BJ (cell line): Measurements from ENCODE around the gene CRACR2B. TPM values are rescaled to one million over a fixed set of nuclear protein-coding genes. Genes with fewer than 3 reads are reported as not detected.

Source experiments
- CTCF ChIA-PET: fragments of 350-600 bp; formaldehyde crosslinking; extraction: SDS; loops from one replicate; lab custom pipeline; 2021; ENCODE audit warnings: antibody characterized with exemption, inconsistent platforms; lab: Yijun Ruan, JAX
- POLR2A ChIA-PET: fragments of 300-600 bp; sonication (Branson Sonifier 250); formaldehyde crosslinking; extraction: SDS; loops from one replicate; lab custom pipeline; 2021; ENCODE audit warnings: antibody characterized with exemption; lab: Charles Lee
- DNase-seq: peaks from one replicate; pipeline ENCODE4 v3.0.0-alpha.2; 2011; ENCODE audit warnings: low read depth
- H3K27me3 ChIP-seq: 2 replicates; pipeline ENCODE4 v1.6.0; 2011; ENCODE audit warnings: low read length; ENCODE audit not compliant: control insufficient read depth, insufficient read depth
- H3K36me3 ChIP-seq: 2 replicates; pipeline ENCODE4 v1.5.1; 2011; ENCODE audit warnings: low read length; ENCODE audit not compliant: control insufficient read depth, insufficient read depth
- H3K4me3 ChIP-seq: 2 replicates; pipeline ENCODE4 v1.5.1; 2011; ENCODE audit warnings: low read depth, mild to moderate bottlenecking, control low read depth, low read length
- CTCF ChIP-seq: IDR thresholded peaks from 2 replicates; pipeline ENCODE4 v1.5.1; 2011; ENCODE audit warnings: low read depth, mild to moderate bottlenecking, control low read depth, inconsistent platforms, low read length, moderate library complexity; ENCODE audit not compliant: insufficient read depth
- polyA plus RNA-seq: library from polyadenylated mRNA; depleted of rRNA; stranded (reverse); fragments of >200 nt; gene quantifications from 2 replicates; pipeline ENCODE4 v1.2.3, GENCODE V29; 2011

CRACR2B gene
- polyA plus RNA-seq, 1 experiment: 0.16 TPM

- no peak for DNase-seq
- Histone ChIP-seq H3K4me3 (no peak overlapping the region), H3K36me3 (peaks cover 20% of the 10 kb centered on the region), H3K27me3 (no peaks in the 10 kb centered on the region)
- ChIA-PET POLR2A (no interaction called here), CTCF (no interaction called here)
- no peak for TF ChIP-seq CTCF
These were observed 34.5 kb downstream of the CRACR2B start for GRCh38 chr11:862081-862661.

- POLR2A ChIA-PET: no interaction called here
- CTCF ChIA-PET: no interaction called here
- TF ChIP-seq CTCF: no peak
- H3K4me3 ChIP-seq: no peak overlapping the region
- peaks cover 20% of the 10 kb centered on the region for H3K36me3 ChIP-seq
- no peaks in the 10 kb centered on the region for H3K27me3 ChIP-seq
- DNase-seq: no peak
These were observed 34.9 kb downstream of the CRACR2B start for GRCh38 chr11:862696-863022.

GRCh38 chr11:863023-863909 lies 35.5 kb downstream of the CRACR2B start:
- Histone ChIP-seq H3K27me3 (no peaks in the 10 kb centered on the region), H3K4me3 (no peak overlapping the region), H3K36me3 (peaks cover 20% of the 10 kb centered on the region)
- TF ChIP-seq CTCF: no peak
- no peak for DNase-seq
- ChIA-PET POLR2A (no interaction called here), CTCF (no interaction called here)

- CTCF ChIA-PET: no interaction called here
These were observed 36.5 kb downstream of the CRACR2B start for GRCh38 chr11:863910-864827.

More at GRCh38 chr11:863910-864827, 36.5 kb downstream of the CRACR2B start:
- Histone ChIP-seq H3K4me3 (no peak overlapping the region), H3K27me3 (no peaks in the 10 kb centered on the region), H3K36me3 (peaks cover 27% of the 10 kb centered on the region)
- TF ChIP-seq CTCF: no peak
- DNase-seq: no peak
- POLR2A ChIA-PET: no interaction called here
